Measurements from ENCODE around the gene CPPED1. TPM values are rescaled to one million over a fixed set of nuclear protein-coding genes. Genes with fewer than 3 reads are reported as not detected.

Gene CPPED1
- total and polyA plus RNA-seq, 2 experiments from 2014 or later, result 27.2 to 28.6 TPM

DNA sequence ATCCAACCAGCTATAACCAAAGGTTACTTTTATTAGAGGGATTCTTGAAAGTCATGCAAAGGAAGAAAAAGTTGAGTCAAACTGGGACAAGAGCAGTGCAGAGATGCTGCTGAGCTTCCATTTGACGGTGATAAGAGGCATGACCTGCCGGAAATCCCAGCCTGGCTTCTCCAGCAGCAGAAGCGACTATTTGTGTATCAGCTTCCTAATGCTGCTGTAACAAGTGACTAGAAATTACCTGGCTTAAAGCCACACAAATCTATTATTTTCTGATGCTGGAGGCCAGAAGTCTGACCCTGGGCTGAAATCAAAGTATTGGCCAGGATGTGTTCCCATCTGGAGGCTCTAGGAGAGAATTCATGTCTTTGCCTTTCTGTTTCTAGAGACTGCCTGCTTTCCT is 41.6 kb upstream of the CPPED1 start:
- WGBS (ENCODE audit: low lambda C conversion rate, missing lambda C conversion rate), result 91% methylated on average over 3 of the region's 3 CpGs

DNA sequence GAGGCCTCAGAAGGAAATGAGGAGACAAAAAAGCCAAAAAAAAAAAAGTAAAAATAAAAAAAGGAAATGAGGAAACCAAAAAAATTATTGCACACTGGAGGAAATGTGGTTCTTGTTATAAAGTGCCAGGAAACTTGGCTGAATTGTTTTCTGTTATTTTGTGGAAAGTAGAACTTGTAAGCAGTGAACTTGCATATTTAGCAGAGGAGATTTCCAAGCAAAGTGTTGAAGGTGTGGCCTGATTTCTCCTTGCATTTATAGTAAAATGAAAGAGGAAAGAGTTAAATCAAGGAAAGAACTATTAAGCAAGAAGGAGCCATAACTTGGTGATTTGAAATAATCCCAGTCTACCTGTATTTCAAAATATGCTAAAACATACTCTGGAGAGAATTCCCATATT is 34.1 kb upstream of the CPPED1 start:
- Histone ChIP-seq H3K27me3 (no peaks in the 10 kb centered on the region), H4K20me1 (ENCODE audit: insufficient read depth, poor library complexity, severe bottlenecking) (no peaks in the 10 kb centered on the region), H3K4me2 (no peak overlapping the region), H3K79me2 (no peaks in the 10 kb centered on the region), H3K36me3 (replicated peaks; ENCODE audit: insufficient read depth, low read depth) (no peaks in the 10 kb centered on the region), H3K27ac (no peak overlapping the region), H3K4me3 (no peak overlapping the region), H3K9me2 (replicated peaks; ENCODE audit: insufficient read depth) (no peaks in the 10 kb centered on the region), H3K4me1 (ENCODE audit: insufficient read depth) (no peaks in the 10 kb centered on the region), H3K9me3 (ENCODE audit: low read depth) (no peaks in the 10 kb centered on the region), H2AFZ (no peak overlapping the region)
- TF ChIP-seq EZH2 (IDR thresholded peaks at IDR 0.05; ENCODE audit: borderline replicate concordance) (no peak), EZH2phosphoT487 (IDR thresholded peaks at IDR 0.05; ENCODE audit: low read depth, severe bottlenecking, unreplicated experiment) (no peak)
- TF ChIP-seq, protein P1, sequence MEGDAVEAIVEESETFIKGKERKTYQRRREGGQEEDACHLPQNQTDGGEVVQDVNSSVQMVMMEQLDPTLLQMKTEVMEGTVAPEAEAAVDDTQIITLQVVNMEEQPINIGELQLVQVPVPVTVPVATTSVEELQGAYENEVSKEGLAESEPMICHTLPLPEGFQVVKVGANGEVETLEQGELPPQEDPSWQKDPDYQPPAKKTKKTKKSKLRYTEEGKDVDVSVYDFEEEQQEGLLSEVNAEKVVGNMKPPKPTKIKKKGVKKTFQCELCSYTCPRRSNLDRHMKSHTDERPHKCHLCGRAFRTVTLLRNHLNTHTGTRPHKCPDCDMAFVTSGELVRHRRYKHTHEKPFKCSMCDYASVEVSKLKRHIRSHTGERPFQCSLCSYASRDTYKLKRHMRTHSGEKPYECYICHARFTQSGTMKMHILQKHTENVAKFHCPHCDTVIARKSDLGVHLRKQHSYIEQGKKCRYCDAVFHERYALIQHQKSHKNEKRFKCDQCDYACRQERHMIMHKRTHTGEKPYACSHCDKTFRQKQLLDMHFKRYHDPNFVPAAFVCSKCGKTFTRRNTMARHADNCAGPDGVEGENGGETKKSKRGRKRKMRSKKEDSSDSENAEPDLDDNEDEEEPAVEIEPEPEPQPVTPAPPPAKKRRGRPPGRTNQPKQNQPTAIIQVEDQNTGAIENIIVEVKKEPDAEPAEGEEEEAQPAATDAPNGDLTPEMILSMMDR (IDR thresholded peaks at IDR 0.05; ENCODE audit: poor library complexity), result no peak
- DNase-seq (ENCODE audit: low spot score), result no peak

More for the DNA sequence above, 41.6 kb upstream of the CPPED1 start:
- Histone ChIP-seq H3K36me3 (replicated peaks; ENCODE audit: insufficient read depth, low read depth) (no peaks in the 10 kb centered on the region), H3K4me1 (ENCODE audit: insufficient read depth) (no peaks in the 10 kb centered on the region), H3K4me3 (no peak overlapping the region), H4K20me1 (ENCODE audit: insufficient read depth, poor library complexity, severe bottlenecking) (no peaks in the 10 kb centered on the region), H3K9me3 (ENCODE audit: low read depth) (no peaks in the 10 kb centered on the region), H3K27me3 (no peaks in the 10 kb centered on the region), H3K4me2 (no peak overlapping the region), H2AFZ (no peak overlapping the region), H3K27ac (no peak overlapping the region), H3K79me2 (no peaks in the 10 kb centered on the region), H3K9me2 (replicated peaks; ENCODE audit: insufficient read depth) (no peaks in the 10 kb centered on the region)
- TF ChIP-seq EZH2 (IDR thresholded peaks at IDR 0.05; ENCODE audit: borderline replicate concordance) (no peak), EZH2phosphoT487 (IDR thresholded peaks at IDR 0.05; ENCODE audit: low read depth, severe bottlenecking, unreplicated experiment) (no peak)
- TF ChIP-seq, protein P1 (IDR thresholded peaks at IDR 0.05; ENCODE audit: poor library complexity), result no peak
- no peak for DNase-seq (ENCODE audit: low spot score)

DNA sequence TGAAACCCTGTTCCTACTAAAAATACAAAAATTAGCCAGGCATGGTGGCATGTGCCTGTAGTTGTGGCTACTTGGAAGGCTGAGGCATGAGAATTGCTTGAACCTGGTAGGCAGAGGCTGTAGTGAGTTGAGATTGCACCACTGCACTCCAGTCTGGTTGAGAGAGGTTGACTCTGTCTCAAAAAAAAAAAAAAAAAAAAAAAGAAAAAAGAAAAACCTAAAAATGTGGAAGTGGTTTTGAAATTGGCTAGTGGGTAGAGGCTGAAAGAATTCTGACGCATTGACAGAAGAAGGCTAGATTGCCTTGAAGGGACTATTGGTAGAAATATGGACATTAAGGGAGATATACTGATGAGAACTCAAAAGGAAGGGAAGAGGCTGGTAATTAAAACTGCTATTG is 33.6 kb upstream of the CPPED1 start:
- H3K9me3 ChIP-seq (ENCODE audit: low read depth), result no peaks in the 10 kb centered on the region
- H3K36me3 ChIP-seq (replicated peaks; ENCODE audit: insufficient read depth, low read depth), result no peaks in the 10 kb centered on the region
- no peak overlapping the region for H2AFZ ChIP-seq
- no peaks in the 10 kb centered on the region for H3K4me1 ChIP-seq (ENCODE audit: insufficient read depth)
- DNase-seq (ENCODE audit: low spot score), result no peak
- WGBS (ENCODE audit: low lambda C conversion rate, missing lambda C conversion rate), result 85% methylated on average over 1 of the region's 1 CpG
- H3K4me2 ChIP-seq, result no peak overlapping the region
- H3K79me2 ChIP-seq, result no peaks in the 10 kb centered on the region
- TF ChIP-seq EZH2phosphoT487 (IDR thresholded peaks at IDR 0.05; ENCODE audit: low read depth, severe bottlenecking, unreplicated experiment), result no peak
- TF ChIP-seq EZH2 (IDR thresholded peaks at IDR 0.05; ENCODE audit: borderline replicate concordance), result no peak
- TF ChIP-seq, protein P1 (IDR thresholded peaks at IDR 0.05; ENCODE audit: poor library complexity), result no peak
- no peaks in the 10 kb centered on the region for H3K27me3 ChIP-seq
- H3K9me2 ChIP-seq (replicated peaks; ENCODE audit: insufficient read depth), result no peaks in the 10 kb centered on the region
- no peak overlapping the region for H3K4me3 ChIP-seq
- no peaks in the 10 kb centered on the region for H4K20me1 ChIP-seq (ENCODE audit: insufficient read depth, poor library complexity, severe bottlenecking)
- no peak overlapping the region for H3K27ac ChIP-seq

DNA sequence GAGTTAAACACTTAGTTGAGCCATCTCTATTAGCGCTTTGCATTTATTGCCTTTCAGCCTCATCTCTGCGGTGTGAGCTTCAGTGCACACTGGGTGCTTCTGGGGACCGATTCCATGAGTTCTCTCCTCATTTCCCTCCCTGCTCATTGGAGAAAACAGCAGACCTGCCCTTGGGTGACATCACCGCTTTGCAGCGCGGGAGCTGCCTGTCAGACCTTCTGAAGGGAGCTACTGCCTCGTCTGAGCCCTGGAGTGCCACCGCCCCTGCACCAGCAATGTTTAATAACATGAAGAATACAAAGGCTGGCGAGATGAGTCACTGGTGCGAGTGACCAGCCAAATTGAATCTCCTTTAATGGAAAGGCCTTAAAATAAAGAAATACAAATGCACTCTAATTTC is 30.2 kb upstream of the CPPED1 start:
- Histone ChIP-seq H3K9me3 (ENCODE audit: low read depth) (no peaks in the 10 kb centered on the region), H4K20me1 (ENCODE audit: insufficient read depth, poor library complexity, severe bottlenecking) (no peaks in the 10 kb centered on the region), H3K36me3 (replicated peaks; ENCODE audit: insufficient read depth, low read depth) (no peaks in the 10 kb centered on the region), H3K27me3 (no peaks in the 10 kb centered on the region), H3K9me2 (replicated peaks; ENCODE audit: insufficient read depth) (no peaks in the 10 kb centered on the region), H3K4me2 (no peak overlapping the region), H3K4me1 (ENCODE audit: insufficient read depth) (no peaks in the 10 kb centered on the region), H3K4me3 (no peak overlapping the region), H3K27ac (no peak overlapping the region), H2AFZ (no peak overlapping the region), H3K79me2 (no peaks in the 10 kb centered on the region)
- 53% methylated on average over 10 of the region's 10 CpGs for WGBS (ENCODE audit: low lambda C conversion rate, missing lambda C conversion rate)
- TF ChIP-seq EZH2 (IDR thresholded peaks at IDR 0.05; ENCODE audit: borderline replicate concordance), result no peak
- TF ChIP-seq, protein P1 (IDR thresholded peaks at IDR 0.05; ENCODE audit: poor library complexity), result no peak
- no peak for TF ChIP-seq EZH2phosphoT487 (IDR thresholded peaks at IDR 0.05; ENCODE audit: low read depth, severe bottlenecking, unreplicated experiment)
- peak; percentile 28 for DNase-seq (ENCODE audit: low spot score)

Measured in hepatocyte (in vitro differentiated cells).